ENCODE results near the gene ZFAND6.

The ZFAND6 gene

DNA sequence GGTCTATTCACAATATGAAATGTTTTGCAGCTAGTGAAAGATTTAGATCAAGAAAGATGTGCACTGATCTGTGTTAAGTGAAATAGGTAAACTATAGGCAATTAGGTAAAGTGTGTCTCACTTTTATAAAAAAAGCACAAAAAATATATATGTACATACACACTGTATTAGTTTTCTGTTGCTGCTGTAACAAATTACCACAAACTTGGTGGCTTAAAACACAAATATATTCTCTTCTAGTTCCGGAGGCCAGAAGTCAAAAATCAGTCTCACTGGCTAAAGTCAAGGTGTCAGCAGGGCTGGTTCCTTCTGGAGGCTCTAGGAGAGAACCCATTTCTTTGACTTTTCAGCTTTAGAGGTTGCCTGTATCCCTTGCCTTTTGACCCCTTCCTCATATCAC lies 104.4 kb downstream of the ZFAND6 start:
- TF ChIP-seq, protein P1, sequence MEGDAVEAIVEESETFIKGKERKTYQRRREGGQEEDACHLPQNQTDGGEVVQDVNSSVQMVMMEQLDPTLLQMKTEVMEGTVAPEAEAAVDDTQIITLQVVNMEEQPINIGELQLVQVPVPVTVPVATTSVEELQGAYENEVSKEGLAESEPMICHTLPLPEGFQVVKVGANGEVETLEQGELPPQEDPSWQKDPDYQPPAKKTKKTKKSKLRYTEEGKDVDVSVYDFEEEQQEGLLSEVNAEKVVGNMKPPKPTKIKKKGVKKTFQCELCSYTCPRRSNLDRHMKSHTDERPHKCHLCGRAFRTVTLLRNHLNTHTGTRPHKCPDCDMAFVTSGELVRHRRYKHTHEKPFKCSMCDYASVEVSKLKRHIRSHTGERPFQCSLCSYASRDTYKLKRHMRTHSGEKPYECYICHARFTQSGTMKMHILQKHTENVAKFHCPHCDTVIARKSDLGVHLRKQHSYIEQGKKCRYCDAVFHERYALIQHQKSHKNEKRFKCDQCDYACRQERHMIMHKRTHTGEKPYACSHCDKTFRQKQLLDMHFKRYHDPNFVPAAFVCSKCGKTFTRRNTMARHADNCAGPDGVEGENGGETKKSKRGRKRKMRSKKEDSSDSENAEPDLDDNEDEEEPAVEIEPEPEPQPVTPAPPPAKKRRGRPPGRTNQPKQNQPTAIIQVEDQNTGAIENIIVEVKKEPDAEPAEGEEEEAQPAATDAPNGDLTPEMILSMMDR (IDR thresholded peaks at IDR 0.05; ENCODE audit: control insufficient read depth, extremely low read depth, insufficient read depth): no peak
- H3K4me3 ChIP-seq (ENCODE audit: low read depth, low read length): no peak overlapping the region
- DNase-seq (ENCODE audit: low read depth): no peak

DNA sequence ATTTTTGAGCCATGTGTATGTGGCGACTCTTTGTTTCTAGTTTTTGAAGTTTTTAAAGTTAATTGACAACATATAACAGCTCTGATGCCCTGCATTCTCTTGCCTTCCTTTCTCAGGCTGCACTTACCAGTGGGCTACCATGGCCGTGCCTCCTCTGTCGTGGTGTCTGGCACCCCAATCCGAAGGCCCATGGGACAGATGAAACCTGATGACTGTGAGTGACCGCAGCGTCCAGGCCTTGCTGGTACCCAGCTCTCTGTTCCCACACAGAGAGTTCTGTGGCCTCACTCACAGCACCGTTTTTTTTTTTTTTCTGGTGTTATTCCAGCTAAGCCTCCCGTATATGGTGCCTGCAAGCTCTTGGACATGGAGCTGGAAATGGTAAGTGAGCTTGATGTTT lies 108.5 kb downstream of the ZFAND6 start:
- no peak overlapping the region for H3K4me3 ChIP-seq (ENCODE audit: low read depth, low read length)
- TF ChIP-seq, protein P1 (IDR thresholded peaks at IDR 0.05; ENCODE audit: control insufficient read depth, extremely low read depth, insufficient read depth): no peak
- no peak for DNase-seq (ENCODE audit: low read depth)

DNA sequence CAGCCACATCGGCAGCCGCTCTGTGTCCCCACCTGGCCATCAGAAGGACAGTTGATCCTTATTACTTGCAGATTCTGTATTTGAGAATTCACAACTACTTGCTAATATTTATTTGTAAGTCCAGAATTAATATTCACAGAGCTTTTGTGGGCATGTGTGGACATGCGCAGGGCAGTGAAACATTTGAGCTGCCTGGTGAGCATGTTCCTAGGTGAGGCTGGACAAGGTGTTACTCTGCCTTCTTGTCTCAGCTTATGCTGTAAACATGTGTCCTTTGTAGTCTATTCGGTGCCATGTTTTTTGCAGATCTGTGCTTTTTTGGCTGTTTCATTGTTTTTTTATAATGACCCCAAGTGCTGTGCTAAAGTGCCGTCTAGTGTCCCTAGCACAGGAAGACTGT lies 108.9 kb downstream of the ZFAND6 start:
- DNase-seq (ENCODE audit: low read depth): no peak
- TF ChIP-seq, protein P1 (IDR thresholded peaks at IDR 0.05; ENCODE audit: control insufficient read depth, extremely low read depth, insufficient read depth): no peak
- H3K4me3 ChIP-seq (ENCODE audit: low read depth, low read length): no peak overlapping the region

DNA sequence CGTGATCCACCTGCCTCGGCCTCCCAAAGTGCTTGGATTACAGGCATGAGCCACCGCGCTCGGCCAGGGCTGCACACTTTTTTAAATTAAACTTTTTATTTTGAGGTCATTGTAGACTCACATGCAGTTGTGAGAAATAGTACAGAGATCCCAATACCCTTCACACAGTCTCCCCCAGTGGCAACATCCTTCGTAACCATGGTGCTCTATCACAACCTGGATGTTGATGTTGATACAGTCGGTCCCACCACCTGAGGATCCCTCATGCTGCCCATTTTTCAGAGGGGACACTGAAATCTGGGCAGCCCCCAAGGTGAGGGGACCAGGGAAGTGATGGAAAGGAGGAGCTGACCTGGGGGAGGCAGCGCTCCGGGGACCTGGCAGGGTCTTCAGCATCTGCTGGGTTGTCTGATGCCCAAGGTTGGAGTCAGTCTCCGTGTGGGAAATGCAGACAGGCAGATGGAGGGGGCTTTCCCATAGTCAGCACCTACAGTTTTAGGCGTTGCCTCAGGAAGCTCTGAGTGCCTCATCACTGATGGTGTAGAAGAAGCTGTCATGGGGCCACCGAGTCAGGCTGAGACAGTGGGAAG lies 110.4 kb downstream of the ZFAND6 start:
- DNase-seq (ENCODE audit: low read depth): no peak
- TF ChIP-seq, protein P1 (IDR thresholded peaks at IDR 0.05; ENCODE audit: control insufficient read depth, extremely low read depth, insufficient read depth): no peak
- H3K4me3 ChIP-seq (ENCODE audit: low read depth, low read length): no peak overlapping the region

DNA sequence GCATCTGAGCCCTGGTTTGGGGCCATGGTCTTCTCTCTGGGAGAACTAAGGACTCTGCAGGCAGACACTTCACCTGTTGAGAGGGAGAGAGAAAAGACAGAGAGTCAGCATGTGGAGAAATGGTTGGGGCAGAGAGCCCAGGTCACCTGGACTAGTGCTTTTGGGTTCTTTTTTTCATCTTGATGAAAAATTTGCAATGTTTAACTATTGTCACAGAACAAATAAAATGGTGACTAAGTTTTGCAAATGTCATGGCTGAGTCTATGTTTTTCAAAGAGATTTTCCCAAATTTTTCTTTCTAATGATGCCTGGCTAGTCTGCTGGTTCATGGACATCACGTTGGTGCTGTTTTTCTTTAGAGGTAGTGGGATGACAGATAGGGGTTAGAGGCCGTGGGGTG lies 111.1 kb downstream of the ZFAND6 start:
- TF ChIP-seq, protein P1 (IDR thresholded peaks at IDR 0.05; ENCODE audit: control insufficient read depth, extremely low read depth, insufficient read depth): no peak
- H3K4me3 ChIP-seq (ENCODE audit: low read depth, low read length): no peak overlapping the region
- DNase-seq (ENCODE audit: low read depth): no peak

DNA sequence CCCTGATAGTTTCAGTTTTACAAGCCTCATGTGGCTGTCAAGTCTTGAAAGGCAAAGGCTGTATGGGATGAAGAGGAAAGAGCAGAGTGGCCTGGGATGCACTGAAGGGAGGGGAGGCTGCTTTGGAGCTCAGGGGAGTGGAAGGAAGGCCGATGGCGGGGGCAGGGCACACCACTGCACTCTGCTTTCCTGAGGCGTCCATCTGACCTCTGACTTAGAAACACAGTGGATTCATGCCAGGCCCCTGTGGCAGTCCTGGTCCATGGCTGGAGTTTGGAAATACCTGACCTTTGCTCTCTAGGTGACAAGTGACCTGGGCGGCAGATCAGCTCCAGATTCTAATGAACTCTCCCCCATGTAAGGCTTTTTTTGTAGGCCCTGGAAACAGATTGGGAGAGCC lies 112.3 kb downstream of the ZFAND6 start:
- TF ChIP-seq, protein P1 (IDR thresholded peaks at IDR 0.05; ENCODE audit: control insufficient read depth, extremely low read depth, insufficient read depth): no peak
- no peak for DNase-seq (ENCODE audit: low read depth)
- H3K4me3 ChIP-seq (ENCODE audit: low read depth, low read length): no peak overlapping the region

DNA sequence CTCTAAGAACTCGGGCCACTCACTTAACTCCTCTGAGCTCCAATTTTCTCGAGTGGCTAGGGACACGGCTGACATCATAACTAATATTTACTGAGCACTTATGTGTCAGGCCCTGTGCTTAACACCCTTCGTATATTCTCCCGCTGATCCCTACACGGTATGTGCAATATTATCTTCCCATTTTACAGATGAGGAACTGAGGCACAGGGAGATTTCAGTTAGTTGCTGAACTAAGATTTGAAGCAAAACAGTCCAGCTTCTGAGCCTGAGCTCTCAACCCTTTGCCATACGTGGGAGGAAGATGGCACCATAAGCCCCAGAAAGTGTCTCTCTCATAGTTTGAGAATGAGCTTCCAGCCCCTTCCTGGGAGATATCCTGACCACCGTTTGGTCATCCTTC lies 112.9 kb downstream of the ZFAND6 start:
- H3K4me3 ChIP-seq (ENCODE audit: low read depth, low read length): no peak overlapping the region
- DNase-seq (ENCODE audit: low read depth): no peak
- TF ChIP-seq, protein P1 (IDR thresholded peaks at IDR 0.05; ENCODE audit: control insufficient read depth, extremely low read depth, insufficient read depth): no peak
